Sigmoid colon (tissue), 7 donors: ENCODE results near the gene B4GALNT2. TPM values are rescaled to one million over a fixed set of nuclear protein-coding genes. Genes with fewer than 3 reads are reported as not detected.
"Not testable (repeated sequence)": the region's sequence is repeated elsewhere in the genome, so short reads cannot be mapped to it uniquely, and the experiment has no call there.

Experiments used
- DNase-seq: peaks from one replicate; pipeline ENCODE4 v3.0.0-alpha.2; 2019
- H3K27ac ChIP-seq, 4 donors: fragments of 200-600 bp; sonication (generic); one replicate each; pipeline ENCODE4 v1.5.1; 2016 to 2019; ENCODE audit warnings: mild to moderate bottlenecking in 1 of 4
- H3K27me3 ChIP-seq, 3 donors: fragments of 200-600 bp; sonication (generic); one replicate each; pipeline ENCODE4 v1.5.1; 2019; ENCODE audit warnings: mild to moderate bottlenecking in 1 of 3
- H3K36me3 ChIP-seq, 4 donors: fragments of 200-600 bp; sonication (generic); one replicate each; pipeline ENCODE4 v1.5.1; 2016 to 2019
- H3K4me1 ChIP-seq, 4 donors: fragments of 200-600 bp; sonication (generic); one replicate each; pipeline ENCODE4 v1.5.1; 2017 to 2019
- H3K4me3 ChIP-seq, 4 donors: fragments of 200-600 bp; sonication (generic); one replicate each; pipeline ENCODE4 v1.5.1; 2017 to 2019; ENCODE audit warnings: mild to moderate bottlenecking in 2 of 4, moderate library complexity in 1 of 4
- H3K9me3 ChIP-seq, 4 donors: fragments of 200-600 bp in 3 of 4; sonication (generic) in 3 of 4; one replicate each; pipeline versions ENCODE4 v1.5.1 to v1.6.1; 2013 to 2019
- CTCF ChIP-seq, 4 experiments: fragments of 450-650 bp in 3 of 4; fragments of 200-600 bp in 1 of 4; IDR thresholded peaks; one replicate each; pipeline ENCODE4 v1.5.1; 2016 to 2019; ENCODE audit warnings: antibody characterized with exemption in 4 of 4, mild to moderate bottlenecking in 3 of 4, moderate library complexity in 2 of 4
- EP300 ChIP-seq, 4 donors: sonication (generic); formaldehyde crosslinking; IDR thresholded peaks; one replicate each; pipeline ENCODE4 v1.6.1; 2017; ENCODE audit warnings: antibody characterized with exemption in 4 of 4
- POLR2A ChIP-seq, 2 donors: fragments of 450-650 bp; IDR thresholded peaks; one replicate each; pipeline ENCODE4 v1.6.1; 2016; ENCODE audit warnings: antibody characterized with exemption in 2 of 2, mild to moderate bottlenecking in 2 of 2, moderate library complexity in 2 of 2
- POLR2AphosphoS5 ChIP-seq, 4 donors: sonication (generic); formaldehyde crosslinking; IDR thresholded peaks; one replicate each; pipeline ENCODE4 v1.6.1; 2017; ENCODE audit warnings: antibody characterized with exemption in 4 of 4
- WGBS, 2 donors: extraction: QIAGEN DNeasy Blood & Tissue Kit; methylation state at CpG; one replicate each; pipeline ENCODE4 v1.1.7; 2013; 5-methylcytosine and 5-hydroxymethylcytosine counted together
- intact Hi-C: fragments of 100-400 bp; cut with DNase I; formaldehyde crosslinking; loops from one replicate; pipeline ENCODE4 v1.15.1; 2023
- polyA plus RNA-seq, 3 donors: library from polyadenylated mRNA; stranded (reverse); fragments of 200-250 nt; gene quantifications; one replicate each; pipeline ENCODE4 v1.2.3, GENCODE V29; 2013
- total RNA-seq, 4 donors: library from RNA; depleted of rRNA; stranded (reverse); fragments of >200 nt; gene quantifications; one replicate each; pipeline ENCODE4 v1.1.0, GENCODE V29; 2016
- donor health status: healthy with polysubstance abuse.
- donor health status: Bipolar disorder and iron deficiency.
- donor health status: healthy.

B4GALNT2 gene
- total RNA-seq (not detected), polyA plus RNA-seq (1 to 10 TPM; 2.4 to 4.1 (median 3.9) TPM)

GRCh38 chr17:49132699-49133364 is at the start of gene B4GALNT2:
B4GALNT2 (plus strand) TSS chr17:49132769; CDS start chr17:49132793, 24 bp downstream.
- no peaks in the 10 kb centered on the region for H3K36me3 ChIP-seq
- H3K4me3 ChIP-seq, result peak within 1 kb of the TSS in 3 of 4 donors; percentile 11 to 34 (median 25)
- no peak for DNase-seq
- H3K27ac ChIP-seq, result no peak within 1 kb of the TSS
- peaks cover 0 to 12% (median 10%) of the 10 kb centered on the region in 4 donors for H3K4me1 ChIP-seq
- intact Hi-C loops, result no loop called here
- TF ChIP-seq POLR2AphosphoS5 (IDR thresholded peaks at IDR 0.05), result no peak
- no peak for TF ChIP-seq POLR2A (IDR thresholded peaks at IDR 0.05)
- no peak for TF ChIP-seq EP300 (IDR thresholded peaks at IDR 0.05)
- no peak for TF ChIP-seq CTCF (IDR thresholded peaks at IDR 0.05)
- peaks cover 26 to 67% (median 32%) of the 10 kb centered on the region in 3 donors for H3K27me3 ChIP-seq
- H3K9me3 ChIP-seq, result no peaks in the 10 kb centered on the region
- 2 to 6% methylated on average over 65 of the region's 65 CpGs for WGBS, 2 donors

GRCh38 chr17:49085046-49085445 is 47.5 kb upstream of the B4GALNT2 start:
- WGBS, 2 donors, result 73 to 90% methylated on average over 2 of the region's 2 CpGs
- H3K9me3 ChIP-seq, H3K4me1 ChIP-seq, intact Hi-C loops, DNase-seq, H3K27ac ChIP-seq, H3K36me3 ChIP-seq, H3K4me3 ChIP-seq: not testable (repeated sequence)
- H3K27me3 ChIP-seq, result peaks cover 0 to 13% (median 5%) of the 10 kb centered on the region in 3 donors

- no peak for DNase-seq
- H3K27me3 ChIP-seq, result peaks cover 0 to 13% (median 5%) of the 10 kb centered on the region in 3 donors
- no peak overlapping the region for H3K4me3 ChIP-seq
- no peaks in the 10 kb centered on the region for H3K4me1 ChIP-seq
- no peak overlapping the region for H3K27ac ChIP-seq
- H3K36me3 ChIP-seq, result no peaks in the 10 kb centered on the region
- TF ChIP-seq POLR2A (IDR thresholded peaks at IDR 0.05) (no peak), POLR2AphosphoS5 (IDR thresholded peaks at IDR 0.05) (no peak), CTCF (IDR thresholded peaks at IDR 0.05) (no peak), EP300 (IDR thresholded peaks at IDR 0.05) (no peak)
- intact Hi-C loops, result no loop called here
- H3K9me3 ChIP-seq, result no peaks in the 10 kb centered on the region
- 83% methylated on average over 5 of the region's 5 CpGs for WGBS, 2 donors
Measured at GRCh38 chr17:49085565-49086315, 46.8 kb upstream of the B4GALNT2 start.

GRCh38 chr17:49086316-49086605 is 46.3 kb upstream of the B4GALNT2 start:
- peaks cover 0 to 13% (median 5%) of the 10 kb centered on the region in 3 donors for H3K27me3 ChIP-seq
- intact Hi-C loops, result no loop called here

More at GRCh38 chr17:49086316-49086605, 46.3 kb upstream of the B4GALNT2 start:
- no peaks in the 10 kb centered on the region for H3K36me3 ChIP-seq
- H3K4me3 ChIP-seq, result no peak overlapping the region
- TF ChIP-seq CTCF (IDR thresholded peaks at IDR 0.05), result no peak
- no peak for TF ChIP-seq EP300 (IDR thresholded peaks at IDR 0.05)
- no peak for TF ChIP-seq POLR2AphosphoS5 (IDR thresholded peaks at IDR 0.05)
- no peak for TF ChIP-seq POLR2A (IDR thresholded peaks at IDR 0.05)
- no peak for DNase-seq
- no peak overlapping the region for H3K27ac ChIP-seq
- H3K9me3 ChIP-seq, result no peaks in the 10 kb centered on the region
- 17 to 57% methylated on average over 1 of the region's 1 CpG for WGBS, 2 donors
- no peaks in the 10 kb centered on the region for H3K4me1 ChIP-seq
